OCI-LY7 (cell line): ENCODE data around the gene GLUL.

ENCODE experiments used
- EZH2phosphoT487 ChIP-seq: fragments of 200-600 bp; sonication (generic); IDR thresholded peaks from 2 replicates; pipeline ENCODE4 v1.6.1; 2018; ENCODE audit warnings: low read depth, borderline replicate concordance, mild to moderate bottlenecking, mixed run types, antibody characterized with exemption, low read length, moderate library complexity, mixed read lengths
- TF ChIP-seq, protein P1 (sequence below): fragments of 200-600 bp; sonication (generic); conservative IDR thresholded peaks from 2 replicates; pipeline ENCODE4 v1.5.1; 2014; ENCODE audit warnings: mild to moderate bottlenecking, antibody characterized with exemption, low read length, moderate library complexity, mixed read lengths

GRCh38 chr1:182433580-182433979, 42.0 kb upstream of the GLUL start:
- TF ChIP-seq, protein P1, sequence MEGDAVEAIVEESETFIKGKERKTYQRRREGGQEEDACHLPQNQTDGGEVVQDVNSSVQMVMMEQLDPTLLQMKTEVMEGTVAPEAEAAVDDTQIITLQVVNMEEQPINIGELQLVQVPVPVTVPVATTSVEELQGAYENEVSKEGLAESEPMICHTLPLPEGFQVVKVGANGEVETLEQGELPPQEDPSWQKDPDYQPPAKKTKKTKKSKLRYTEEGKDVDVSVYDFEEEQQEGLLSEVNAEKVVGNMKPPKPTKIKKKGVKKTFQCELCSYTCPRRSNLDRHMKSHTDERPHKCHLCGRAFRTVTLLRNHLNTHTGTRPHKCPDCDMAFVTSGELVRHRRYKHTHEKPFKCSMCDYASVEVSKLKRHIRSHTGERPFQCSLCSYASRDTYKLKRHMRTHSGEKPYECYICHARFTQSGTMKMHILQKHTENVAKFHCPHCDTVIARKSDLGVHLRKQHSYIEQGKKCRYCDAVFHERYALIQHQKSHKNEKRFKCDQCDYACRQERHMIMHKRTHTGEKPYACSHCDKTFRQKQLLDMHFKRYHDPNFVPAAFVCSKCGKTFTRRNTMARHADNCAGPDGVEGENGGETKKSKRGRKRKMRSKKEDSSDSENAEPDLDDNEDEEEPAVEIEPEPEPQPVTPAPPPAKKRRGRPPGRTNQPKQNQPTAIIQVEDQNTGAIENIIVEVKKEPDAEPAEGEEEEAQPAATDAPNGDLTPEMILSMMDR = no peak
- no peak for TF ChIP-seq EZH2phosphoT487
